Activated T-cell treated with anti-CD3 and anti-CD28 coated beads for 1 hour (primary cell): ENCODE measurements around the gene TBC1D1.

Experiments used
- DNase-seq: peaks from one replicate; pipeline ENCODE4 v3.0.0-alpha.2; 2020; ENCODE audit warnings: low read depth

Gene TBC1D1

GRCh38 chr4:38082424-38083385 is 191.8 kb downstream of the TBC1D1 start:
- DNase-seq, result no peak

- DNase-seq, result no peak
Observed at GRCh38 chr4:38084877-38085711, 194.2 kb downstream of the TBC1D1 start.

DNA sequence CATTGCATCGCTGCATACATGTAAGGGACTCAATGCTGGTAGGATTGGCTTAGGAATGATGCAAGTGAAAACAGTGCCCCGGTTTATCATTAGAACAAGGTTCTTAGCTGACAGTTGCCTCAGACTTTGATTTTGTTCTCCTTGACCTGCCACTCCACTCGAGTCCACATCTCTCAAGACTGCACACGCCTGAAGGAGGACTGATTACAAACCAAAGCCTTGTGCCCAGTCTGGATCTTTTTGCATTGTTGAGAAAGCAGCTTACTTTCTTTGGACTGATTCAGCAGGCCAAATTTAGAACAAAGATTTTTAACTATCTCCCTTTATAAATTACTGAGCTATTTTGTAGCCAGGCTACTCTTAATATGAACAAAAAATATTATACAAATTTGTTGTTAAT is 194.9 kb downstream of the TBC1D1 start:
- DNase-seq, result no peak

DNA sequence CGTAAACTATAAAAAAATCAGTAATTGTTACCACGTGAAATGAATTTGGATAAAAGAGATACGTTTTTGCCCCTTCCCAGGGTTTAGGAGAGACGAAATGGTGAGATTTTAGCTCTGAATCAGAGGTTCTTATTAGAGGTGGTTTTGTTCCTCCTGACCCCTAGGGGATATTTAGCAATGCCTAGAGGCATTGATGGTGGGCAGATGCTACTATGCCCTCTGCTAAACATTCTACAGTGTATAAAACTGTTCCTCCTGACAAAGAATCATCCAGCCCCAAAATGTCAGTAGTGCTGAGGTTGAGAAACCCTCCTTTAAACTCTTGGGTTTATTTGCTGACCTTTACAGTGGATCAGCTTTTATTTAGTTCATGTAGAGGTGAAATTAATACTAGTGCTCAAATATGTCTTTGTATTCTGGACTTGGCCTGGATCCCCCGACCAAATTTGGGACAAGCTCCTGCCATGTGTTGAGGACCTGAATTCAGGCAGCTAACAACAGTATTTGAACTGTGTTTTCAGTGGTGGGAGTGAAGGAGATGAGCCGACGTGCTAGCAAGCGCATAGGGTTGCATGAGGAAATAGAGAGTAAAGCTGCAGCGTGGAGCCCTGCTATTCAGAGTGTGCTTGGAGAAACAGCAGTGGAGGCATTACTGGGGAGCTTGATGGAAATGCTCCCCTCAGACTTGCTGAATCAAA is 195.4 kb downstream of the TBC1D1 start:
- no peak for DNase-seq

DNA sequence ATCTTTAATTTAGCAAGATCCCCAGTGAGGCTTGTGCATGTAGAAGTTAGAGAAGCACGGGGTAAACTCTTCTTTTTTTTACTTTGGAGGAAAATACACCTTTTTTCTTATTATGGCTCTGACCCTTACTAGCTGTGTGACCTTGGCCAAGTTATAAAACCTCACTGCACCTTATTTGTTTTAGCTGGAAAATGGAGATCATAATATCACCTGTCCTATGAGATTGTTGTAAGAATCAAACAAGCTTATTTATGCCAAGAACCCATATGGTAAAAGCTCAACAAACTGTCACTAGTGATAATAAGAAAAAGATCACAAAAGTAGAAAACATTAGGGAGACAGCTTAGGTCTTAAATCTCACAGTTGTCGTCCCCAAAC is 196.0 kb downstream of the TBC1D1 start:
- DNase-seq, result no peak

GRCh38 chr4:38088321-38088720 is 197.4 kb downstream of the TBC1D1 start:
- no peak for DNase-seq

- no peak for DNase-seq
Observed at GRCh38 chr4:38089961-38090360, 199.1 kb downstream of the TBC1D1 start.

GRCh38 chr4:38090455-38091246 is 199.8 kb downstream of the TBC1D1 start:
- no peak for DNase-seq

GRCh38 chr4:38091636-38092035 is 200.8 kb downstream of the TBC1D1 start:
- no peak for DNase-seq

DNA sequence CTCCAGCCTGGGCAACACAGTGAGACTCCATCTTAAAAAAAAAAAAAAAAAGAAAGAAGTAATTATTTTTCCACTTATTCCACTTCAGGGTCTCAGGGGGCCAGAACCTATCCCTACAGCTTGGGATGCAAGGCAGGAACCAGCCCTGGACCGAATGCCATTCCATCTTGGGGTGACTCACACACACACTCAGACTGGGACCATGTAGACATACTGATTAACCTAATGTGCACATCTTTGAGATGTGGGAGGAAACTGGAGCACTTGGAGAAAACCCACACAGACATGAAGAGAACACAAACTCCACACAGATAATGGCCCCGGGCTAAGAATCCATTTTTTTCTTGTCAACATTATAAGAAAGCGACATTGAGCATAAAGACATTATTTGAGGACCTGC is 201.8 kb downstream of the TBC1D1 start:
- no peak for DNase-seq

DNA sequence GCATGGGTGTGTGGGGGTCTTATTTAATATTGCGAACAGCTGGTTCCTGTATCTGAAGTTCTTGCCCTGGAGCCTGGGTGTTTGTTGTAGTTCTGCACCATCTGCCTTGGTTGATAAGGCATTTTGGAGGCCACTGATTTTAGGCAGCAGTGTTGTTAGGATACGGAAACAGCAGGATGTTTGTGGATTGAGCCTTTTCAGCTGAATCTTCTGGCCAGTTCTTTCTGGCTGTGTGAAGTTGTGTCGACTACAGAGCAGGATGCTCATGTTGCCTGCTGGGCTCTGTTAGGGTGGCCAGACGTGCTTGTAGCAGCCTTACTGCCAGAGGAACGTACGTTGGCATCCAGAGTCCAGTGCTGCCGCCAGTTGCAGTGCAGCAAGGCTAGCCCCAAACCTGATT is 203.5 kb downstream of the TBC1D1 start:
- DNase-seq, result no peak

DNA sequence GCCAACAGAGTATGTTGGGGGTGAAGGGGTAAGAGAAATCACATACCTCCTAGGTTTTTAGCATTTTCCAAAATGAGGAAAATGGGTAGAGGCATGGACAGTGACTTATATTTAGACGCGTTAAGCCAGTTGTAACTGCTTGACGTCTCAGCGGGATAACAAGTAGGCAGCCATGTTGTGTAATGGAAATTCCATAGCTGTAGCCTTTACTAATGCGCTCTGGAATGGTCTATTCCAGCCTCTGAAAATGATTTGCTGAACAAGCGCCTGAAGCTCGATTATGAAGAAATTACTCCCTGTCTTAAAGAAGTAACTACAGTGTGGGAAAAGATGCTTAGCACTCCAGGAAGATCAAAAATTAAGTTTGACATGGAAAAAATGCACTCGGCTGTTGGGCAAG is 204.8 kb downstream of the TBC1D1 start:
- DNase-seq, result no peak

DNA sequence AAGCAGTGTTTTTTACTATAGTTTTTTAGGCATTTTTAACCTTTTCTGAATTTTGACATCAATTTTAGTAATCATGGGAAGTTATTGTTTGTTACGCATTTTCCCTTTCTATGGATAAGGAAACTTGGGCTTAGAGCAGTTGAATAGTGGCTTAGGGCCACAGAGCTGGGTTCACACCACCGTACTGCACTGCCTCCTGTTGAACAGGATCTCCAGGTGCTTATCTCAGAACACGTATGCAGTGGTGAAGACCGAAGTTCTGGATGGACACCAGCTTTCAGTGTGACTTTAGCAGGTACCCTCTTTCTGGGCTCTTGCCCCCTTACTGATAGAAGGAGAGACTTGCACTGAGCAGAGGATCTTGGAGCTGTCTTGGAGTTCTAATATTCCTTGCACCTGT is 206.9 kb downstream of the TBC1D1 start:
- DNase-seq, result no peak

GRCh38 chr4:38099020-38099600 is 208.2 kb downstream of the TBC1D1 start:
- DNase-seq, result no peak

- DNase-seq, result no peak
Observed at GRCh38 chr4:38099908-38100407, 209.1 kb downstream of the TBC1D1 start.

- no peak for DNase-seq
Observed at GRCh38 chr4:38100474-38101255, 209.8 kb downstream of the TBC1D1 start.

GRCh38 chr4:38101563-38101962 is 210.7 kb downstream of the TBC1D1 start:
- no peak for DNase-seq

DNA sequence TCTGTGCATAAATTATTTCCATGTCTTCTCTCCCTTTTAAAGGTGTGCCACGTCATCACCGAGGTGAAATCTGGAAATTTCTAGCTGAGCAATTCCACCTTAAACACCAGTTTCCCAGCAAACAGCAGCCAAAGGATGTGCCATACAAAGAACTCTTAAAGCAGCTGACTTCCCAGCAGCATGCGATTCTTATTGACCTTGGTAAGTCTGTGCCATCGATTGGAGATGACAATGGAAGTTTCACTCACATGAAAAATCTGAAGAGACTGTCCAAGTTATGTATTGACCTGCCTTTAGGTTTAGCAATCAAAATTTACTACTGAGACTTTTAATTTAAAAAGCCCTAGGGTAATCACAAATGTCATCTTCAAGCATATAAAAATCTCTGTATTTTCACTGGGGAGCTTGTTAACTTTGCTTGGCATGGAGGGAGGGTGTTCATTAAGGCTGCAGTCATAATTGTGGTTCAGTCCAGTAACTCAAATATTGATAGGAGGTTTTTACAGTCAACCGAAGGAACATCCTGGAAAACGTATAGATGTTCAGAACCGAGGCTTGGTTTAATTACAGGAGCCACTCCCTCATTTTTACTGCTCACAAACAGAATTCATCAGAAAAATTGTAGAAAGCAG is 212.2 kb downstream of the TBC1D1 start:
- no peak for DNase-seq

DNA sequence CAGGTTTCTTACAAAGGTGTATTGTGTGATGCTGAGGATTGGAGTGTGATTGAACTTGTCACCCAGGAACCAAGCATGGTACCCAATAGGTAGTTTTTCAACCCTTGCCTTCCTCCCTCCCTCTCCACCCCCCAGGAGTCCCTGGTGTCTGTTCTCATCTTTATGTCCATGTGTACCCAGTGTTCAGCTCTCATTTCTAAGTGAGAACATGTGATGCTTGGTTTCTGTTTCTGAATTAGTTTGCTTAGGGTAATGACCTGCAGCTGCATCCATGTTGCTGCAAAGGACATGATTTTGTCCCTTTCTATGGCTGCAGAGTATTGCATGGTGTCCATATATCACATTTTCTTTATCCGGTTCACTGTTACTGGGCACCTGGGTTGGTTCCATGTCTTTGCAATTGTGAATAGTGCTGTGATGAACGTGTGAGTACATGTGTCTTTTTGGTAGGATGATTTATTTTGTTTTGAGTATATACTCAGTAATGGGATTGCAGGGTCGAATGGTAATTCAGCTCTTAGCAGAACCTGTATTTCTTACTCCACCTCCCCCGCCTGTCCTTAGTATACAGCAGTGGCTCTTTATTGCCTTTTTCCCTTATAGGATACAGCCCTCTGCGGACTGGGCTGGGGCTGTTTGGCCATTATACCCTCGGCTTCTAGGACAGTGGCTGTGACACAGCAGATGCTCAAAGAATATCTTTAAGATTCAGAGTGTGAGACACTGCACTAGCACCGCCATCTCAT is 214.8 kb downstream of the TBC1D1 start:
- no peak for DNase-seq
